ENCODE results near the gene AGAP1. TPM values are rescaled to one million over a fixed set of nuclear protein-coding genes. Genes with fewer than 3 reads are reported as not detected.

The AGAP1 gene
- total RNA-seq, 1 experiment from 2014 or later = 56.4 TPM

- no TSS peak for BruUV-seq (replicated peaks)
- no peaks in the 10 kb centered on the region for H3K4me1 Mint-ChIP-seq (ENCODE audit: low read depth, unreplicated experiment)
- H3K27me3 Mint-ChIP-seq (ENCODE audit: unreplicated experiment) = no peaks in the 10 kb centered on the region
- intact Hi-C loops (cut with micrococcal nuclease; ENCODE audit: unreplicated experiment) = no loop called here
- H3K27ac Mint-ChIP-seq (ENCODE audit: unreplicated experiment) = peak overlapping the region; percentile 33
- no peak for DNase-seq
- CTCF ChIA-PET = no interaction called here
- peaks cover 30% of the 10 kb centered on the region for H3K36me3 Mint-ChIP-seq (ENCODE audit: insufficient read depth, unreplicated experiment)
- TF ChIP-seq, protein P1, sequence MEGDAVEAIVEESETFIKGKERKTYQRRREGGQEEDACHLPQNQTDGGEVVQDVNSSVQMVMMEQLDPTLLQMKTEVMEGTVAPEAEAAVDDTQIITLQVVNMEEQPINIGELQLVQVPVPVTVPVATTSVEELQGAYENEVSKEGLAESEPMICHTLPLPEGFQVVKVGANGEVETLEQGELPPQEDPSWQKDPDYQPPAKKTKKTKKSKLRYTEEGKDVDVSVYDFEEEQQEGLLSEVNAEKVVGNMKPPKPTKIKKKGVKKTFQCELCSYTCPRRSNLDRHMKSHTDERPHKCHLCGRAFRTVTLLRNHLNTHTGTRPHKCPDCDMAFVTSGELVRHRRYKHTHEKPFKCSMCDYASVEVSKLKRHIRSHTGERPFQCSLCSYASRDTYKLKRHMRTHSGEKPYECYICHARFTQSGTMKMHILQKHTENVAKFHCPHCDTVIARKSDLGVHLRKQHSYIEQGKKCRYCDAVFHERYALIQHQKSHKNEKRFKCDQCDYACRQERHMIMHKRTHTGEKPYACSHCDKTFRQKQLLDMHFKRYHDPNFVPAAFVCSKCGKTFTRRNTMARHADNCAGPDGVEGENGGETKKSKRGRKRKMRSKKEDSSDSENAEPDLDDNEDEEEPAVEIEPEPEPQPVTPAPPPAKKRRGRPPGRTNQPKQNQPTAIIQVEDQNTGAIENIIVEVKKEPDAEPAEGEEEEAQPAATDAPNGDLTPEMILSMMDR (IDR thresholded peaks at IDR 0.05; ENCODE audit: unreplicated experiment) = no peak
- H3K4me3 Mint-ChIP-seq (ENCODE audit: low read depth, unreplicated experiment) = peak overlapping the region; percentile 93
- H3K9me3 Mint-ChIP-seq (ENCODE audit: low read depth, unreplicated experiment) = no peaks in the 10 kb centered on the region
These were observed 672.3 kb downstream of the AGAP1 start for GRCh38 chr2:236165842-236166795.

GRCh38 chr2:236166796-236167296 lies 673.0 kb downstream of the AGAP1 start:
- intact Hi-C loops (cut with micrococcal nuclease; ENCODE audit: unreplicated experiment) = no loop called here
- BruUV-seq (replicated peaks) = no TSS peak
- H3K36me3 Mint-ChIP-seq (ENCODE audit: insufficient read depth, unreplicated experiment) = peaks cover 30% of the 10 kb centered on the region
- H3K27ac Mint-ChIP-seq (ENCODE audit: unreplicated experiment) = peak overlapping the region; percentile 33
- DNase-seq = peak; percentile 26
- CTCF ChIA-PET = no interaction called here
- H3K4me3 Mint-ChIP-seq (ENCODE audit: low read depth, unreplicated experiment) = peak overlapping the region; percentile 93
- H3K4me1 Mint-ChIP-seq (ENCODE audit: low read depth, unreplicated experiment) = no peaks in the 10 kb centered on the region
- H3K27me3 Mint-ChIP-seq (ENCODE audit: unreplicated experiment) = no peaks in the 10 kb centered on the region
- TF ChIP-seq, protein P1 (IDR thresholded peaks at IDR 0.05; ENCODE audit: unreplicated experiment) = no peak
- H3K9me3 Mint-ChIP-seq (ENCODE audit: low read depth, unreplicated experiment) = no peaks in the 10 kb centered on the region

DNA sequence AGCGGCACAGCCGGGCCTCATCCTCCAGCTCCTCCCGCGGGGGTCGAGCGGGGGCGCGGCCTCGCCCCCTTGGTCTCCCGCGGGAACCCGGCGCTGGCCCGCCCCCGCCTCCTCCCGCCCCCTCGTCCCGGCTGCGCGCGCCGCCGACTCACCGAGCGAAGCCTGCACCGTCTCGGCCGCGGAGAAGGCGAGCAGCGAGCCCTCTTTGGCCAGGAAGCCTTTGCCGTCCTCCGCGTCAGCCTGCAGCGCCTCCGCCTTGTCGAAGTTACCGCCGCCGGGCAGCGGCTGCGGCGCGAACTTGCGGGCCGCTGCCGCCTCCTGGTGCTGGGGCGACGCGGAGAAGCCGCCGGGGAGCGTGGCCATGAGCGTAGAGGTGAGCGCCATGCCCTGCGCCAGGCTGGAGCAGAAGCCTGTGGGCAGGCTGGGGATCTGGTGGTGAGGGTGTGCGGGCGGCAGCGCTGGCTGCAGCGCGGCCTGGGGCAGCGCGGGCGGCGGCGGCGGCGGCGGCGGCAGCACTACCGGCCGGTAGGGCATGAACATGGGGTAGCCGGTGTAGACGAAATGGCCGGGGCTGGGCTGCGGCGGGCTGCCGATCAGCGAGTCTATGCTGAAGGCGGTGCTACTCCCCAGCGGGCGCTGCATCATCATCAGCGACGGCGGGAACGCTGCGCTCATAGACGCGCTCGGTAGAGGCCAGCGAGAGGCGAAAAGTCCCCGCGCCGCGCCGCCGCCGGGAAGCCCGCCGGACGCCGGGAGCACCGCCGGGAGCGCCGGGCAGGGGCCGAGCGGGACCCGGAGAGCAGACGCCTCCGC lies 673.7 kb downstream of the AGAP1 start:
- CTCF ChIA-PET = no interaction called here
- DNase-seq = peak; percentile 53
- no peaks in the 10 kb centered on the region for H3K27me3 Mint-ChIP-seq (ENCODE audit: unreplicated experiment)

More for the DNA sequence above, 673.7 kb downstream of the AGAP1 start:
- Mint-ChIP-seq H3K9me3 (ENCODE audit: low read depth, unreplicated experiment) (no peaks in the 10 kb centered on the region), H3K36me3 (ENCODE audit: insufficient read depth, unreplicated experiment) (peaks cover 30% of the 10 kb centered on the region), H3K4me1 (ENCODE audit: low read depth, unreplicated experiment) (no peaks in the 10 kb centered on the region), H3K27ac (ENCODE audit: unreplicated experiment) (no peak overlapping the region), H3K4me3 (ENCODE audit: low read depth, unreplicated experiment) (peak overlapping the region; percentile 93)
- TF ChIP-seq, protein P1 (IDR thresholded peaks at IDR 0.05; ENCODE audit: unreplicated experiment) = peak; percentile 31
- intact Hi-C loops (cut with micrococcal nuclease; ENCODE audit: unreplicated experiment) = no loop called here
- no TSS peak for BruUV-seq (replicated peaks)

Measured in Calu3 (cell line).